ENCODE measurements around the gene ZNF521. TPM values are rescaled to one million over a fixed set of nuclear protein-coding genes. Genes with fewer than 3 reads are reported as not detected.
"Not testable (repeated sequence)": the region's sequence is repeated elsewhere in the genome, so short reads cannot be mapped to it uniquely, and the experiment has no call there.

The ZNF521 gene
- total and polyA plus RNA-seq, 3 experiments from 2014 or later = not detected

DNA sequence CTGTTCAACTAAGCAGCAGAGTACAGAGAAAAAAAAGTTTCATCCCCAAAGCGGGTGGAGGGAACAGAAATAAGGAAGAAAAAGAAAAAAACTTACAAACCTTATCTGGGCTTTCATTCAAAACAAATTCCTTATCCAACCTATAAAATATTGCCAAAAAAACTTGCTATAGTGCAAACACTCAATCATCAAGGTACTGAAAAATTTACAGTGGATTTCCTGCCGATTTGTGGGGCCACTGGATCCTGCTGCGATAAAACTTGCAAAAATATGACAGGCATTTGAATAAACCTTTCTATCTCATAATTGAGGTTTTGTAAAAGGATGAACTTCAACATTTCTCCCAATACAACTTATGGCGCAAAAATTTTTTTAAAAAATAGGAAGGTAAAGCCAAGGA is 77.0 kb downstream of the ZNF521 start:
- Histone ChIP-seq H3K9me3 (ENCODE audit: low read length) (no peaks in the 10 kb centered on the region), H3K27ac (ENCODE audit: low read depth, low read length) (no peak overlapping the region), H3K4me1 (ENCODE audit: insufficient read depth, low read length) (no peaks in the 10 kb centered on the region), H3K4me3 (ENCODE audit: low read length) (no peak overlapping the region), H3K27me3 (ENCODE audit: insufficient read depth, low read length, poor library complexity, severe bottlenecking) (no peaks in the 10 kb centered on the region), H3K36me3 (ENCODE audit: insufficient read depth, low read length) (no peaks in the 10 kb centered on the region)
- H3K27me3 Mint-ChIP-seq = peaks cover 0 to 1% of the 10 kb centered on the region in 2 donors
- no peaks in the 10 kb centered on the region for H3K36me3 Mint-ChIP-seq
- DNase-seq = no peak
- no peak overlapping the region for H3K27ac Mint-ChIP-seq
- ChIA-PET CTCF (no interaction called here), POLR2A (no interaction called here)
- peaks cover 0 to 6% (median 0%) of the 10 kb centered on the region in 5 donors for H3K9me3 Mint-ChIP-seq
- H3K4me1 Mint-ChIP-seq = no peaks in the 10 kb centered on the region
- H3K4me3 Mint-ChIP-seq = no peak overlapping the region

DNA sequence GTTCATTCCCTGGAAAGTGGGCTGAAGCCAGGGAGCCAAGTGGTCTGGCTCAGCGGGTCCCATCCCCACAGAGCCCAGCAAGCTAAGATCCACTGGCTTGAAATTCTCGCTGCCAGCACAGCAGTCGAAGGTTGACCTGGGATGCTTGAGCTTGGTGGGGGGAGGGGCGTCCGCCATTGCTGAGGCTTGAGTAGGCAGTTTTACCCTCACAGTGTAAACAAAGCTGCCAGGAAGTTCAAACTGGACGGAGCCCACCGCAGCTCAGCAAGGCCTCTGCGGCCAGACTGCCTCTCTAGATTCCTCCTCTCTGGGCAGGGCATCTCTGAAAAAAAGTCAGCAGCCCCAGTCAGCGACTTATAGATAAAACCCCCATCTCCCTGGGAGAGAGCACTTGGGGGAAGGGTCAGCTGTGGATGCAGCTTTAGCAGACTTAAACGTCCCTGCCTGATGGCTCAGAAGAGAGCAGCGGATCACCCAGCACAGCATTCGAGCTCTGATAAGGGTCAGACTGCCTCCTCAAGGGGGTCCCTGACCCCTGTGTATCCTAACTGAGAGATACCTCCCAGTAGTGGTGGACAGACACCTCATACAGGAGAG is 84.9 kb downstream of the ZNF521 start:
- H3K4me3 Mint-ChIP-seq; H3K27me3 Mint-ChIP-seq; H3K36me3 Mint-ChIP-seq; H3K9me3 ChIP-seq (ENCODE audit: low read length); H3K4me1 ChIP-seq (ENCODE audit: insufficient read depth, low read length); H3K27ac Mint-ChIP-seq; H3K4me1 Mint-ChIP-seq; H3K36me3 ChIP-seq (ENCODE audit: insufficient read depth, low read length); H3K4me3 ChIP-seq (ENCODE audit: low read length); H3K27me3 ChIP-seq (ENCODE audit: insufficient read depth, low read length, poor library complexity, severe bottlenecking); DNase-seq; POLR2A ChIA-PET; H3K9me3 Mint-ChIP-seq; H3K27ac ChIP-seq (ENCODE audit: low read depth, low read length): not testable (repeated sequence)
- CTCF ChIA-PET = interaction anchor here (1.0 kb wide), 1 partner anchor 8 kb away, joined by 4 read pairs; no protein-coding TSS in a partner anchor

- Histone ChIP-seq H3K27ac (ENCODE audit: low read depth, low read length) (no peak overlapping the region), H3K36me3 (ENCODE audit: insufficient read depth, low read length) (no peaks in the 10 kb centered on the region), H3K4me1 (ENCODE audit: insufficient read depth, low read length) (no peaks in the 10 kb centered on the region), H3K9me3 (ENCODE audit: low read length) (no peaks in the 10 kb centered on the region), H3K27me3 (ENCODE audit: insufficient read depth, low read length, poor library complexity, severe bottlenecking) (no peaks in the 10 kb centered on the region), H3K4me3 (ENCODE audit: low read length) (no peak overlapping the region)
- H3K27ac Mint-ChIP-seq = no peak overlapping the region
- no peak for DNase-seq
- CTCF ChIA-PET = no interaction called here
- H3K4me1 Mint-ChIP-seq = no peaks in the 10 kb centered on the region
- no peaks in the 10 kb centered on the region for H3K36me3 Mint-ChIP-seq
- POLR2A ChIA-PET = no interaction called here
- H3K4me3 Mint-ChIP-seq = no peak overlapping the region
- peaks cover 4 to 7% of the 10 kb centered on the region in 2 donors for H3K27me3 Mint-ChIP-seq
- peaks cover 0 to 5% (median 2%) of the 10 kb centered on the region in 5 donors for H3K9me3 Mint-ChIP-seq
Measured at GRCh38 chr18:25262920-25263319, 89.0 kb downstream of the ZNF521 start.

DNA sequence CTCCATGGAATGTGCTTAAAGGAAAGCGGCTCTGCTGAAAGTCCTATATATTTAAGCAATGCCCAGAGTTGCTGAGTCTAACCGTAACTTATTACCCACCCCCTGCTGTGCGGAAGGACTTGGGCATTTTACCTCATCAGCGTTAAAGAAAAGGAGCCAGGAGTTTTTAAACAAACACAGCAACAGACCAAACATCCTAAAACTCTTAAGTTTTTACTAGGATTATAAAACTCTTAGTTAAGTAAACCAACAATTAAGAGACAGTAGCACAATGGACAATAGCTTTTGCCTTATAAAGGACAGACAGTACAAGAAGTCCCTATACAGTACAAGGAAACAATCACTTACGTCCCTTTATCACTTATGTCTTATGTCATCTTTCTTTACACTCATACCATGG is 90.2 kb downstream of the ZNF521 start:
- Histone ChIP-seq H3K36me3 (ENCODE audit: insufficient read depth, low read length) (no peaks in the 10 kb centered on the region), H3K4me3 (ENCODE audit: low read length) (no peak overlapping the region), H3K27ac (ENCODE audit: low read depth, low read length) (no peak overlapping the region), H3K27me3 (ENCODE audit: insufficient read depth, low read length, poor library complexity, severe bottlenecking) (no peaks in the 10 kb centered on the region), H3K9me3 (ENCODE audit: low read length) (no peaks in the 10 kb centered on the region), H3K4me1 (ENCODE audit: insufficient read depth, low read length) (no peaks in the 10 kb centered on the region)
- Mint-ChIP-seq H3K4me3 (no peak overlapping the region), H3K4me1 (no peaks in the 10 kb centered on the region), H3K27ac (no peak overlapping the region), H3K9me3 (peaks cover 0 to 5% (median 2%) of the 10 kb centered on the region in 5 donors), H3K36me3 (no peaks in the 10 kb centered on the region), H3K27me3 (peaks cover 4 to 7% of the 10 kb centered on the region in 2 donors)
- no peak for DNase-seq
- ChIA-PET CTCF (no interaction called here), POLR2A (no interaction called here)

- ChIA-PET POLR2A (no interaction called here), CTCF (no interaction called here)
- H3K4me3 Mint-ChIP-seq = no peak overlapping the region
- H3K9me3 Mint-ChIP-seq = peaks cover 0 to 2% (median 0%) of the 10 kb centered on the region in 5 donors
- Histone ChIP-seq H3K4me3 (ENCODE audit: low read length) (no peak overlapping the region), H3K4me1 (ENCODE audit: insufficient read depth, low read length) (no peaks in the 10 kb centered on the region), H3K27me3 (ENCODE audit: insufficient read depth, low read length, poor library complexity, severe bottlenecking) (no peaks in the 10 kb centered on the region), H3K27ac (ENCODE audit: low read depth, low read length) (no peak overlapping the region), H3K9me3 (ENCODE audit: low read length) (no peaks in the 10 kb centered on the region), H3K36me3 (ENCODE audit: insufficient read depth, low read length) (no peaks in the 10 kb centered on the region)
- no peaks in the 10 kb centered on the region for H3K4me1 Mint-ChIP-seq
- peaks cover 0 to 3% of the 10 kb centered on the region in 2 donors for H3K27me3 Mint-ChIP-seq
- DNase-seq = no peak
- no peaks in the 10 kb centered on the region for H3K36me3 Mint-ChIP-seq
- H3K27ac Mint-ChIP-seq = no peak overlapping the region
Measured at GRCh38 chr18:25256439-25256838, 95.5 kb downstream of the ZNF521 start.

GRCh38 chr18:25253779-25254178 is 98.2 kb downstream of the ZNF521 start:
- H3K27ac Mint-ChIP-seq = no peak overlapping the region
- Histone ChIP-seq H3K27ac (ENCODE audit: low read depth, low read length) (no peak overlapping the region), H3K27me3 (ENCODE audit: insufficient read depth, low read length, poor library complexity, severe bottlenecking) (no peaks in the 10 kb centered on the region), H3K4me1 (ENCODE audit: insufficient read depth, low read length) (no peaks in the 10 kb centered on the region), H3K9me3 (ENCODE audit: low read length) (no peaks in the 10 kb centered on the region), H3K4me3 (ENCODE audit: low read length) (no peak overlapping the region), H3K36me3 (ENCODE audit: insufficient read depth, low read length) (no peaks in the 10 kb centered on the region)
- H3K27me3 Mint-ChIP-seq = peaks cover 0 to 3% of the 10 kb centered on the region in 2 donors
- CTCF ChIA-PET = no interaction called here
- no peaks in the 10 kb centered on the region for H3K4me1 Mint-ChIP-seq
- H3K36me3 Mint-ChIP-seq = no peaks in the 10 kb centered on the region
- H3K9me3 Mint-ChIP-seq = peaks cover 0 to 2% (median 0%) of the 10 kb centered on the region in 5 donors
- POLR2A ChIA-PET = no interaction called here
- no peak for DNase-seq
- H3K4me3 Mint-ChIP-seq = no peak overlapping the region

DNA sequence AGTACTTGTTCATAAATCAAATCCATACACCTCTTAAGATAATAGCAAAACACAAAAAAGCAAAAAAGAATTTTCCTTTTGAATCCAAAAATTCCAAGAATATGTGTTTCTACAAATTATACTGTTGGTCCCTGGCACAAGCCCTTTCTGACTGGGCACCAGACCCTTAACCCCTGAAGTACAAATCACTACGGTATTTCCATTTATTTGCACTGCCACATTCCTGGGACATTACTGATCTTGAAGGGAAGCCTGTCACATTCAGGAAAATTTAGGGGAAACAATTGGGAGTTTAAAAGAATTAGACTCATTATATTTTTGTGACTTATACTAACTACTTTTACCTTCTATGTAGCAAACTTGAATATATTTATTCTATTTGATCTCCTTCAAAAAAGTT is 98.8 kb downstream of the ZNF521 start:
- no peak overlapping the region for H3K4me3 ChIP-seq (ENCODE audit: low read length)
- Mint-ChIP-seq H3K9me3 (peaks cover 0 to under 1% (median 0%) of the 10 kb centered on the region in 5 donors), H3K4me1 (no peaks in the 10 kb centered on the region), H3K36me3 (no peaks in the 10 kb centered on the region), H3K4me3 (no peak overlapping the region), H3K27ac (no peak overlapping the region), H3K27me3 (peaks cover 0 to 3% of the 10 kb centered on the region in 2 donors)
- no peaks in the 10 kb centered on the region for H3K27me3 ChIP-seq (ENCODE audit: insufficient read depth, low read length, poor library complexity, severe bottlenecking)
- POLR2A ChIA-PET = no interaction called here
- CTCF ChIA-PET = no interaction called here
- no peak for DNase-seq
- H3K27ac ChIP-seq (ENCODE audit: low read depth, low read length) = no peak overlapping the region
- no peaks in the 10 kb centered on the region for H3K9me3 ChIP-seq (ENCODE audit: low read length)
- no peaks in the 10 kb centered on the region for H3K4me1 ChIP-seq (ENCODE audit: insufficient read depth, low read length)
- H3K36me3 ChIP-seq (ENCODE audit: insufficient read depth, low read length) = no peaks in the 10 kb centered on the region

GRCh38 chr18:25251068-25251467 is 100.9 kb downstream of the ZNF521 start:
- Histone ChIP-seq H3K27ac (ENCODE audit: low read depth, low read length) (no peak overlapping the region), H3K36me3 (ENCODE audit: insufficient read depth, low read length) (no peaks in the 10 kb centered on the region), H3K4me1 (ENCODE audit: insufficient read depth, low read length) (no peaks in the 10 kb centered on the region), H3K9me3 (ENCODE audit: low read length) (no peaks in the 10 kb centered on the region), H3K4me3 (ENCODE audit: low read length) (no peak overlapping the region), H3K27me3 (ENCODE audit: insufficient read depth, low read length, poor library complexity, severe bottlenecking) (no peaks in the 10 kb centered on the region)
- no peak for DNase-seq
- no peak overlapping the region for H3K4me3 Mint-ChIP-seq
- no peaks in the 10 kb centered on the region for H3K9me3 Mint-ChIP-seq
- CTCF ChIA-PET = no interaction called here
- POLR2A ChIA-PET = no interaction called here
- H3K27ac Mint-ChIP-seq = no peak overlapping the region
- H3K4me1 Mint-ChIP-seq = no peaks in the 10 kb centered on the region
- H3K36me3 Mint-ChIP-seq = no peaks in the 10 kb centered on the region
- H3K27me3 Mint-ChIP-seq = peaks cover 0 to 3% of the 10 kb centered on the region in 2 donors

DNA sequence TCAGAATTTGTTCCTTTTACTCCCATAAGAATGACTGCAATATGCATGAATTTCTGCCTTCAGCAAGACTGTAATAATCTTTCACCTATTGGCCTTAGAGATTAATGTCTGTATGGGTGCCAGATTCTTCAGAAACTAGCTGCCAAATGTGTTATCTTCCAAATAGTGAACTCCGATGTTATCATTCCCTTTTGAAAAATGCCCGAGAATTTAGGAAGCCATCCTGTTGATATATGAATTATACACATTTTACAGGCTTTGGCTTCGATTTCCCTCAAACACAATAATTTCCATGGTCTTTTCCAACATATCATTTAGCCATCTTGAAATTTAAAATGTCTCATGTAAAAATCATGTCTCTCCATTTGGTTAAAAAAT is 101.5 kb downstream of the ZNF521 start:
- no peak for DNase-seq
- Mint-ChIP-seq H3K27me3 (peaks cover 0 to 3% of the 10 kb centered on the region in 2 donors), H3K4me3 (no peak overlapping the region), H3K4me1 (no peaks in the 10 kb centered on the region), H3K27ac (no peak overlapping the region), H3K36me3 (no peaks in the 10 kb centered on the region), H3K9me3 (no peaks in the 10 kb centered on the region)
- Histone ChIP-seq H3K9me3 (ENCODE audit: low read length) (no peaks in the 10 kb centered on the region), H3K27ac (ENCODE audit: low read depth, low read length) (no peak overlapping the region), H3K4me1 (ENCODE audit: insufficient read depth, low read length) (no peaks in the 10 kb centered on the region), H3K4me3 (ENCODE audit: low read length) (no peak overlapping the region), H3K27me3 (ENCODE audit: insufficient read depth, low read length, poor library complexity, severe bottlenecking) (no peaks in the 10 kb centered on the region), H3K36me3 (ENCODE audit: insufficient read depth, low read length) (no peaks in the 10 kb centered on the region)
- ChIA-PET CTCF (no interaction called here), POLR2A (no interaction called here)

All from CD8-positive, alpha-beta memory T cell (primary cell).